K562 (cell line): ENCODE measurements around the gene EIF4E. TPM values are rescaled to one million over a fixed set of nuclear protein-coding genes. Genes with fewer than 3 reads are reported as not detected.

Source experiments
- ELF1 ChIP-seq: fragments of 200-800 bp; sonication (Bioruptor generic); IDR thresholded peaks from 2 replicates; pipeline ENCODE4 v1.6.1; 2016; ENCODE audit warnings: missing genetic modification characterization, missing compliant biosample characterization
- ELK1 ChIP-seq: sonication (generic); formaldehyde crosslinking; IDR thresholded peaks from 2 replicates; pipeline ENCODE4 v1.8.1; 2022; ENCODE audit warnings: missing genetic modification reagents
- NFXL1 ChIP-seq: fragments of 450-650 bp; formaldehyde crosslinking; IDR thresholded peaks from 2 replicates; pipeline ENCODE4 v1.4.0; 2021; ENCODE audit warnings: mild to moderate bottlenecking
- NR4A1 ChIP-seq, 2 experiments: fragments of 250-450 bp in 1 of 2; fragments of 450-650 bp in 1 of 2; sonication (Bioruptor Pico) in 1 of 2; IDR thresholded peaks; 2 replicates each; pipeline versions ENCODE4 v1.4.0 to v1.6.1; 2016 to 2020; ENCODE audit warnings: mild to moderate bottlenecking in 2 of 2, missing compliant biosample characterization in 1 of 2, missing genetic modification characterization in 1 of 2, moderate library complexity in 1 of 2
- PRPF4 ChIP-seq: fragments of 200-400 bp; formaldehyde crosslinking; IDR thresholded peaks from one replicate; pipeline ENCODE4 v1.6.1; 2017; ENCODE audit warnings: low read length, low read depth, mild to moderate bottlenecking; ENCODE audit not compliant: insufficient read depth, poor library complexity, severe bottlenecking
- RB1 ChIP-seq: fragments of 450-650 bp; IDR thresholded peaks from 2 replicates; pipeline ENCODE4 v1.6.1; 2017; ENCODE audit warnings: low read depth, mild to moderate bottlenecking
- RREB1 ChIP-seq: fragments of 250-450 bp; sonication (Bioruptor Pico); IDR thresholded peaks from 2 replicates; pipeline ENCODE4 v1.4.0; 2020
- XRCC5 ChIP-seq: fragments of 200-400 bp; formaldehyde crosslinking; IDR thresholded peaks from 2 replicates; pipeline ENCODE4 v1.6.1; 2017; ENCODE audit warnings: low read depth, mild to moderate bottlenecking, low read length
- ZFP30 ChIP-seq: fragments of 250-450 bp; sonication (Bioruptor Pico); IDR thresholded peaks from 2 replicates; pipeline ENCODE4 v1.8.0; 2022; ENCODE audit warnings: moderate library complexity, mild to moderate bottlenecking, inconsistent platforms, borderline replicate concordance
- ZNF133 ChIP-seq: fragments of 250-450 bp; sonication (Bioruptor Pico); IDR thresholded peaks from 2 replicates; pipeline ENCODE4 v1.4.0; 2020; ENCODE audit warnings: mild to moderate bottlenecking
- ZNF398 ChIP-seq: fragments of 250-450 bp; sonication (Bioruptor Pico); IDR thresholded peaks from 2 replicates; pipeline ENCODE4 v1.8.0; 2021; ENCODE audit warnings: moderate library complexity, mild to moderate bottlenecking, inconsistent platforms
- ZNF507 ChIP-seq: conservative IDR thresholded peaks from 2 replicates; pipeline ENCODE4 v1.6.1; 2017; ENCODE audit warnings: missing genetic modification characterization, missing compliant biosample characterization
- ZNF512 ChIP-seq: IDR thresholded peaks from 2 replicates; pipeline ENCODE4 v1.6.1; 2016; ENCODE audit warnings: missing genetic modification characterization, missing compliant biosample characterization
- polyA plus RNA-seq, 8 experiments: library from polyadenylated mRNA; depleted of rRNA in 4 of 8; stranded (reverse) in 5 of 8; unstranded in 3 of 8; fragments of >200 nt; fragmentation: Nextera tagmentation in 2 of 8; fragmentation: Illumina TruSeq in 1 of 8; extraction: Ambion mirVana in 2 of 8; extraction: Trizol in 1 of 8; gene quantifications; 2 replicates each; pipeline versions ENCODE4 v1.2.1 to v1.2.3, GENCODE V29; 2011 to 2014; ENCODE audit warnings: inconsistent platforms in 1 of 8, missing spikeins in 1 of 8
- total RNA-seq, 7 experiments: library from RNA; depleted of rRNA in 6 of 7; stranded (reverse); fragments of >200 nt in 6 of 7; fragmentation: Illumina TruSeq in 2 of 7; extraction: Trizol in 2 of 7; gene quantifications; 2 replicates each; pipeline versions ENCODE4 v1.2.1 to v1.2.3, GENCODE V29; 2011 to 2021; ENCODE audit warnings: low replicate concordance in 1 of 7

The EIF4E gene
- total and polyA plus RNA-seq, 9 of the 15 experiments (the other 6 are each of a cell fraction or from before 2014, with no cell fraction given) = 164 to 489 (median 179) TPM

- TF ChIP-seq RREB1 (CRISPR knock-in tag) (0 out of 2 replicates have a peak, but pooled peaks have one; percentile 27), RB1 (peak; percentile 22; the same call in 1 of the 2 replicates), ZNF507 (no peak), ELK1 (CRISPR knock-in tag) (no peak), PRPF4 (peak; percentile 77), ZNF512 (tag) (no peak), ZNF398 (CRISPR knock-in tag) (no peak), XRCC5 (0 out of 2 replicates have a peak, but pooled peaks have one; percentile 55), NR4A1 (CRISPR knock-in tag; IDR thresholded peaks at IDR 0.05) (0 out of 2 replicates have a peak, but pooled peaks have one; percentile 2), NR4A1 (tag; IDR thresholded peaks at IDR 0.05) (no peak), ZFP30 (no peak), ELF1 (tag) (no peak), ZNF133 (CRISPR knock-in tag) (no peak), NFXL1 (CRISPR knock-in tag) (no peak)
These were observed at the start of gene EIF4E (continued) for GRCh38 chr4:98928505-98929340.
